Prostate gland (tissue), 2 donors: ENCODE data around the gene KRT77.

ENCODE experiments used
- POLR2AphosphoS5 ChIP-seq: sonication (generic); formaldehyde crosslinking; IDR thresholded peaks from one replicate; pipeline ENCODE4 v1.6.1; 2017; ENCODE audit warnings: antibody characterized with exemption
- TF ChIP-seq, protein P1 (sequence below), 4 experiments: fragments of 200-600 bp in 2 of 4; fragments of 450-650 bp in 2 of 4; sonication (generic) in 2 of 4; IDR thresholded peaks; 1 replicate in 3 of 4; 2 replicates in 1 of 4; pipeline ENCODE4 v1.5.1; 2016 to 2019; ENCODE audit warnings: antibody characterized with exemption in 4 of 4, mild to moderate bottlenecking in 2 of 4, moderate library complexity in 2 of 4

DNA sequence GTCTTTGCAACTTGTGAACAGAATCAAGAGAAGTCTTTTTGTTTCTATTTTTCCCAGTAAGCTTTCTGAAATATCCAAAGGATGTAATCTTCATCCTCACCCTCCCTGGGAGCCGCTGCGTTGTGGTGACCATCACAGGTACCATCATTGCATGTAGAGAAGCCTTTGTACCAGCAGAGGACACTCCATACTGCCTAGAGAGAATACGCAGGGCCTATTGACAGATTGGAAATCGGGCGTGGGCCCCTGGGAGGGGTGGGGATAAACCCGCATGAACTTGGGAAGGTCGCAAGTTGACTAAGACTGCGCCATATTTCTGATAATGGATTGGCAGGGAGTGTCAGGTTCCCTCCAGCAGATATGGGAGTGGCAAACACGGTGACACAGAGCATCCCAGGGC, 35.8 kb downstream of the KRT77 start:
- TF ChIP-seq, protein P1, sequence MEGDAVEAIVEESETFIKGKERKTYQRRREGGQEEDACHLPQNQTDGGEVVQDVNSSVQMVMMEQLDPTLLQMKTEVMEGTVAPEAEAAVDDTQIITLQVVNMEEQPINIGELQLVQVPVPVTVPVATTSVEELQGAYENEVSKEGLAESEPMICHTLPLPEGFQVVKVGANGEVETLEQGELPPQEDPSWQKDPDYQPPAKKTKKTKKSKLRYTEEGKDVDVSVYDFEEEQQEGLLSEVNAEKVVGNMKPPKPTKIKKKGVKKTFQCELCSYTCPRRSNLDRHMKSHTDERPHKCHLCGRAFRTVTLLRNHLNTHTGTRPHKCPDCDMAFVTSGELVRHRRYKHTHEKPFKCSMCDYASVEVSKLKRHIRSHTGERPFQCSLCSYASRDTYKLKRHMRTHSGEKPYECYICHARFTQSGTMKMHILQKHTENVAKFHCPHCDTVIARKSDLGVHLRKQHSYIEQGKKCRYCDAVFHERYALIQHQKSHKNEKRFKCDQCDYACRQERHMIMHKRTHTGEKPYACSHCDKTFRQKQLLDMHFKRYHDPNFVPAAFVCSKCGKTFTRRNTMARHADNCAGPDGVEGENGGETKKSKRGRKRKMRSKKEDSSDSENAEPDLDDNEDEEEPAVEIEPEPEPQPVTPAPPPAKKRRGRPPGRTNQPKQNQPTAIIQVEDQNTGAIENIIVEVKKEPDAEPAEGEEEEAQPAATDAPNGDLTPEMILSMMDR (IDR thresholded peaks at IDR 0.05) = no peak
- TF ChIP-seq POLR2AphosphoS5 = no peak
